ENCODE data around the gene VN1R4. TPM values are rescaled to one million over a fixed set of nuclear protein-coding genes. Genes with fewer than 3 reads are reported as not detected.

Gene VN1R4
- polyA plus RNA-seq, 2 donors: not detected

Other genes starting within 250 kb of the VN1R4 start
- not detected for gene ERVV-2, start 223.0 kb downstream of the VN1R4 start, polyA plus RNA-seq
- gene ZNF160, start 164.3 kb downstream of the VN1R4 start, polyA plus RNA-seq: 10 to 100 TPM in 1 of 2 donors, 1 to 10 TPM in 1; 7.6 to 18.2 TPM
- gene ZNF415, start 134.8 kb downstream of the VN1R4 start, polyA plus RNA-seq: 1 to 10 TPM; 1.4 to 2.3 TPM
- gene ZNF347, start 108.7 kb downstream of the VN1R4 start, polyA plus RNA-seq: 1 to 10 TPM; 1.2 to 1.8 TPM
- 1 to 10 TPM; 1.1 to 1.3 TPM for gene ZNF665, start 74.4 kb downstream of the VN1R4 start, polyA plus RNA-seq
- 1 to 10 TPM; 3.5 to 5.1 TPM for gene ZNF677, start 12.8 kb downstream of the VN1R4 start, polyA plus RNA-seq
- not detected for gene VN1R2, start 9.4 kb downstream of the VN1R4 start, polyA plus RNA-seq
- gene ZNF845, start 66.0 kb upstream of the VN1R4 start, polyA plus RNA-seq: 1 to 10 TPM; 1.7 to 2.2 TPM
- gene ZNF525, start 98.0 kb upstream of the VN1R4 start, polyA plus RNA-seq: 1 to 10 TPM; 3.2 to 5.2 TPM
- gene ZNF765, start 127.4 kb upstream of the VN1R4 start, polyA plus RNA-seq: 1 to 10 TPM; 1.6 to 3.2 TPM
- gene ZNF761, start 164.3 kb upstream of the VN1R4 start, polyA plus RNA-seq: 1 to 10 TPM; 3.8 to 5.8 TPM
- under 1 TPM; 0.82 to 0.96 TPM for gene ZNF813, start 200.0 kb upstream of the VN1R4 start, polyA plus RNA-seq

All from esophagus (tissue), 2 donors.